ENCODE results near the gene RSAD2. TPM values are rescaled to one million over a fixed set of nuclear protein-coding genes. Genes with fewer than 3 reads are reported as not detected.
A peak's percentile ranks its signal among the peaks of the same experiment; 100 is the strongest.

The RSAD2 gene
- total and polyA plus RNA-seq, 4 experiments from 2014 or later: 3.8 to 10.4 (median 5.0) TPM

- Mint-ChIP-seq H3K9me3 (peaks cover 0 to 4% (median 0%) of the 10 kb centered on the region in 8 donors), H3K27me3 (no peaks in the 10 kb centered on the region), H3K4me1 (peaks cover 43 to 77% (median 59%) of the 10 kb centered on the region in 4 donors), H3K36me3 (peaks cover 4 to 5% of the 10 kb centered on the region in 2 donors), H3K4me3 (peak overlapping the region; percentile 63 to 80 (median 74)), H3K27ac (peak overlapping the region in 4 of 7 donors; percentile 35 to 76 (median 64))
- ChIA-PET POLR2A (ENCODE audit: partially characterized antibody) (interaction anchor here (0.7 to 2.2 kb wide), 6 partner anchors 11 to 52 kb away, joined by 3 to 9 read pairs (median 6); partner anchors contain the start of genes CMPK2 and RSAD2), CTCF (ENCODE audit: partially characterized antibody) (interaction anchor here (0.6 to 12.6 kb wide), 26 partner anchors 10 to 142 kb away, joined by 3 to 183 read pairs (median 5); partner anchors contain the start of genes CMPK2 and RSAD2)
- Histone ChIP-seq H3K4me3 (ENCODE audit: low read length in 2 of 2) (no peak overlapping the region), H3K4me1 (ENCODE audit: insufficient read depth, low read length) (peaks cover 68% of the 10 kb centered on the region), H3K36me3 (ENCODE audit: insufficient read depth, low read length) (no peaks in the 10 kb centered on the region), H3K27me3 (ENCODE audit: insufficient read depth, low read length) (no peaks in the 10 kb centered on the region), H3K9me3 (ENCODE audit: control insufficient read depth in 1 of 2, low read length in 2 of 2) (no peaks in the 10 kb centered on the region), H3K27ac (ENCODE audit: low read depth, low read length) (no peak overlapping the region)
- intact Hi-C loops (cut with micrococcal nuclease): loop anchor here (1.0 kb wide), 2 partner anchors 7 to 51 kb away; partner anchors contain the start of gene CMPK2
- DNase-seq: no peak
These were observed 39.1 kb downstream of the RSAD2 start for GRCh38 chr2:6916736-6917070.

GRCh38 chr2:6917071-6917760 lies 39.6 kb downstream of the RSAD2 start, which contains the start of gene RNF144A:
TSS of gene RNF144A (plus strand) at chr2:6917412. CDS start at chr2:6996927, 79,515 bp downstream.
- Mint-ChIP-seq H3K27ac (peak within 1 kb of the TSS in 5 of 7 donors; percentile 57 to 88 (median 74)), H3K27me3 (no peaks in the 10 kb centered on the region), H3K4me3 (peak within 1 kb of the TSS; percentile 72 to 84 (median 78)), H3K4me1 (peaks cover 46 to 79% (median 60%) of the 10 kb centered on the region in 4 donors), H3K36me3 (peaks cover 4 to 5% of the 10 kb centered on the region in 2 donors), H3K9me3 (peaks cover 0 to 4% (median 0%) of the 10 kb centered on the region in 8 donors)
- intact Hi-C loops (cut with micrococcal nuclease): loop anchor here (1.0 kb wide), 2 partner anchors 8 to 52 kb away; partner anchors contain the start of gene CMPK2
- no peaks in the 10 kb centered on the region for H3K9me3 ChIP-seq (ENCODE audit: control insufficient read depth in 1 of 2, low read length in 2 of 2)
- POLR2A ChIA-PET (ENCODE audit: partially characterized antibody): interaction anchor here (0.7 to 4.9 kb wide), 8 partner anchors 9 to 52 kb away, joined by 3 to 54 read pairs (median 6); partner anchors contain the start of genes CMPK2 and RSAD2
- H3K27me3 ChIP-seq (ENCODE audit: insufficient read depth, low read length): no peaks in the 10 kb centered on the region
- CTCF ChIA-PET (ENCODE audit: partially characterized antibody): interaction anchor here (0.6 to 12.6 kb wide), 22 partner anchors 10 to 142 kb away, joined by 3 to 183 read pairs (median 6); partner anchors contain the start of genes CMPK2 and RSAD2
- H3K36me3 ChIP-seq (ENCODE audit: insufficient read depth, low read length): no peaks in the 10 kb centered on the region
- peak within 1 kb of the TSS; percentile 44 to 47 for H3K4me3 ChIP-seq (ENCODE audit: low read length in 2 of 2)
- DNase-seq: peak; percentile 64 to 83 (median 76)
- peaks cover 68% of the 10 kb centered on the region for H3K4me1 ChIP-seq (ENCODE audit: insufficient read depth, low read length)
- H3K27ac ChIP-seq (ENCODE audit: low read depth, low read length): peak within 1 kb of the TSS; percentile 43

DNA sequence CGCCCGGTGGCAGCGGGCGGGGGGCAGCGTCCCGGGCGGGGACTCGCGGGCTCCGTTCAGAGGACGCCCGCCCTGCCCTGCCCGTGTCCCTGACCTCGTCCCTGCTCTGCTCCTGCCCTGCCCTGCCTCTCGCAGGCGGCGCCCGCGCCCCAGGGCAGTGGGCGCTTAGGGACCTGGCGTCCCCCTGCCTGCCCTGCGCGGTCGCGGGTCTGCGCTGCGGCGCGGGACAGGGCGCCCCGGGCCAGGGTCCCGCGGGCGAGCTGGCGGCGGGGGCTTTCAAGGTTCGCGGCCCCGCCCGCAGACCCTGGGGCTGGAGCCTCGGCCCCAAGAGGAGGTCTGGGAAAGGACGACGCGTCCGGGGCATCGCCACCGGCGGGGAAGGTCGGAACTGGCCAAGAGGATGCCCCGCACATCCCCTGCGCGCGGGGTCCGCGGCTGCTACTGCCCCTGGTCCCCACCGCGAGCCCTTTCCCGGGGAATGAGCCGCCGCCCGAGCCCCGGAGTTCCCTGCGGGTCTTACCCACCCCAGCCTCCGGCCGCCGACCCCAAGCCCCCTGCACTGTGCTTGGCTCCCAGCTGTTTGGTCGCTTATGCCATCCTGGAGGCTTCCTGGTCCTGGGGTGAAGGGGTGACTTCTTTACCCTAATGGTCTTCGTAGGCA lies 40.3 kb downstream of the RSAD2 start:
- H3K9me3 Mint-ChIP-seq: peaks cover 0 to 4% (median 0%) of the 10 kb centered on the region in 8 donors
- Histone ChIP-seq H3K9me3 (ENCODE audit: control insufficient read depth in 1 of 2, low read length in 2 of 2) (no peaks in the 10 kb centered on the region), H3K4me3 (ENCODE audit: low read length in 2 of 2) (peak overlapping the region; percentile 44 to 47), H3K36me3 (ENCODE audit: insufficient read depth, low read length) (no peaks in the 10 kb centered on the region), H3K27me3 (ENCODE audit: insufficient read depth, low read length) (no peaks in the 10 kb centered on the region), H3K4me1 (ENCODE audit: insufficient read depth, low read length) (peaks cover 64% of the 10 kb centered on the region), H3K27ac (ENCODE audit: low read depth, low read length) (peak overlapping the region; percentile 43)
- CTCF ChIA-PET (ENCODE audit: partially characterized antibody): interaction anchor here (0.6 to 5.5 kb wide), 9 partner anchors 9 to 1515 kb away, joined by 3 to 50 read pairs (median 4); no protein-coding TSS in a partner anchor
- peaks cover 41 to 76% (median 58%) of the 10 kb centered on the region in 4 donors for H3K4me1 Mint-ChIP-seq
- peaks cover 4 to 5% of the 10 kb centered on the region in 2 donors for H3K36me3 Mint-ChIP-seq
- H3K27ac Mint-ChIP-seq: peak overlapping the region in 2 of 7 donors; percentile 85 to 88
- no peaks in the 10 kb centered on the region for H3K27me3 Mint-ChIP-seq
- POLR2A ChIA-PET (ENCODE audit: partially characterized antibody): interaction anchor here (1.3 to 4.9 kb wide), 3 partner anchors 9 to 20 kb away, joined by 4 to 54 read pairs (median 6); no protein-coding TSS in a partner anchor
- intact Hi-C loops (cut with micrococcal nuclease): loop anchor here (1.0 kb wide), 2 partner anchors 9 to 53 kb away; partner anchors contain the start of gene CMPK2
- H3K4me3 Mint-ChIP-seq: peak overlapping the region; percentile 69 to 84 (median 76)
- DNase-seq: peak in 1 of 5 donors; percentile 5

DNA sequence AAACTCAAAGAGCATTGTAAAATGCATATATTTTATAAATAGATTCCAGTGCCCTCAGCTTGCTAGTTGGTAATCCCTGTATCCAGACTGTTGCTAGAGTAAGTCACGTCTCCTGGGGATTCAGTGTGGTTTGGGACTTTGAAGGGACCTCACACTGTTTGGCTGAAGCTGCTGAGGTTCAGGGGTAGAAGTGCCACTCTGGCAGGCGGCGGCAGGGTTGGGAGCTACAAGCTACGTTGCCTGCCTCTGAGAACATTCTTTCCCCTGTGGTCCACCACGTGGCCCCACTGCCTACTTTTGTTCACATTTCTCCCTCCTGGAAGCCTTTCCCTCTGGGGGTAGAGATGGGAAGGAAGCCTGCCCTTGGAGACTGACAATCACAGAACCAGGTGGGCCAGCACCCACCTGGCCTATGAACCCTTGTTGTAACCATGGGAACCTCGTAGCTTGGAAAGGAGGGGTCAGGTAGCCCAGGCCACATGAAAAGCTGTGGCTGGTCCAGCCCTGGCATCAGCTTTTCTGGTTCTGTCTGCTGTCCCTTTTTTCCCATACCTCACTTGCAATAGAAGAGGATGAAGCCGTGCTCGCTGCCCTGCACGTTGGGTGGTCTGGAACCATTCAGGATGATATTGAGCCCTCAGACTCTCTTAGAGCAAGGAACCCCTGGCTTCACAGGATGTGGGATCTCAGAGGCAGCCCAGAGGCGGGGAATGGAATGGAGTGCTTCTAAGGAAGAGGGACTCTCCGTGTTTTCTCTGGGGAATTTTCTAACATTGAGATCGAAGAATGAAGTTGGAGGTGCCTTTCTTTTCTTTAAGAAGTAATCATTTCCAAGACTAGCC lies 42.5 kb downstream of the RSAD2 start:
- H3K27me3 ChIP-seq (ENCODE audit: insufficient read depth, low read length): no peaks in the 10 kb centered on the region
- no peaks in the 10 kb centered on the region for H3K27me3 Mint-ChIP-seq
- H3K4me1 Mint-ChIP-seq: peaks cover 39 to 79% (median 58%) of the 10 kb centered on the region in 4 donors
- POLR2A ChIA-PET (ENCODE audit: partially characterized antibody): interaction anchor here (1.0 to 4.9 kb wide), 3 partner anchors 12 to 94 kb away, joined by 3 to 54 read pairs (median 4); no protein-coding TSS in a partner anchor
- CTCF ChIA-PET (ENCODE audit: partially characterized antibody): interaction anchor here (1.3 to 5.5 kb wide), 7 partner anchors 9 to 124 kb away, joined by 4 to 50 read pairs (median 11); no protein-coding TSS in a partner anchor
- no peaks in the 10 kb centered on the region for H3K36me3 ChIP-seq (ENCODE audit: insufficient read depth, low read length)
- peaks cover 0 to 4% (median 0%) of the 10 kb centered on the region in 8 donors for H3K9me3 Mint-ChIP-seq
- no peak for DNase-seq
- H3K4me3 Mint-ChIP-seq: peak overlapping the region; percentile 20 to 81 (median 72)
- H3K36me3 Mint-ChIP-seq: peaks cover 5 to 10% of the 10 kb centered on the region in 2 donors
- intact Hi-C loops (cut with micrococcal nuclease): loop anchor here (1.0 kb wide), 1 partner anchor 27 kb away; no protein-coding TSS in a partner anchor
- H3K4me3 ChIP-seq (ENCODE audit: low read length in 2 of 2): no peak overlapping the region
- H3K27ac Mint-ChIP-seq: peak overlapping the region in 3 of 7 donors; percentile 10 to 85 (median 53)
- peaks cover 59% of the 10 kb centered on the region for H3K4me1 ChIP-seq (ENCODE audit: insufficient read depth, low read length)
- no peaks in the 10 kb centered on the region for H3K9me3 ChIP-seq (ENCODE audit: control insufficient read depth in 1 of 2, low read length in 2 of 2)
- no peak overlapping the region for H3K27ac ChIP-seq (ENCODE audit: low read depth, low read length)

- H3K4me3 ChIP-seq (ENCODE audit: low read length in 2 of 2): no peak overlapping the region
- H3K9me3 ChIP-seq (ENCODE audit: control insufficient read depth in 1 of 2, low read length in 2 of 2): no peaks in the 10 kb centered on the region
- ChIA-PET POLR2A (ENCODE audit: partially characterized antibody) (interaction anchor here (1.1 to 4.9 kb wide), 3 partner anchors 7 to 23 kb away, joined by 3 to 54 read pairs (median 3); no protein-coding TSS in a partner anchor), CTCF (ENCODE audit: partially characterized antibody) (interaction anchor here (0.7 to 5.5 kb wide), 6 partner anchors 9 to 137 kb away, joined by 3 to 50 read pairs (median 10); no protein-coding TSS in a partner anchor)
- H3K4me1 Mint-ChIP-seq: peaks cover 41 to 79% (median 58%) of the 10 kb centered on the region in 4 donors
- peaks cover 0 to 4% (median 0%) of the 10 kb centered on the region in 8 donors for H3K9me3 Mint-ChIP-seq
- no peaks in the 10 kb centered on the region for H3K27me3 ChIP-seq (ENCODE audit: insufficient read depth, low read length)
- peaks cover 7 to 10% of the 10 kb centered on the region in 2 donors for H3K36me3 Mint-ChIP-seq
- no peaks in the 10 kb centered on the region for H3K27me3 Mint-ChIP-seq
- H3K36me3 ChIP-seq (ENCODE audit: insufficient read depth, low read length): no peaks in the 10 kb centered on the region
- intact Hi-C loops (cut with micrococcal nuclease): no loop called here
- H3K4me1 ChIP-seq (ENCODE audit: insufficient read depth, low read length): peaks cover 60% of the 10 kb centered on the region
- H3K4me3 Mint-ChIP-seq: peak overlapping the region in 2 of 8 donors; percentile 28 to 30
- H3K27ac Mint-ChIP-seq: peak overlapping the region in 2 of 7 donors; percentile 53 to 58
- no peak overlapping the region for H3K27ac ChIP-seq (ENCODE audit: low read depth, low read length)
- DNase-seq: no peak
These were observed 43.1 kb downstream of the RSAD2 start for GRCh38 chr2:6920743-6921064.

DNA sequence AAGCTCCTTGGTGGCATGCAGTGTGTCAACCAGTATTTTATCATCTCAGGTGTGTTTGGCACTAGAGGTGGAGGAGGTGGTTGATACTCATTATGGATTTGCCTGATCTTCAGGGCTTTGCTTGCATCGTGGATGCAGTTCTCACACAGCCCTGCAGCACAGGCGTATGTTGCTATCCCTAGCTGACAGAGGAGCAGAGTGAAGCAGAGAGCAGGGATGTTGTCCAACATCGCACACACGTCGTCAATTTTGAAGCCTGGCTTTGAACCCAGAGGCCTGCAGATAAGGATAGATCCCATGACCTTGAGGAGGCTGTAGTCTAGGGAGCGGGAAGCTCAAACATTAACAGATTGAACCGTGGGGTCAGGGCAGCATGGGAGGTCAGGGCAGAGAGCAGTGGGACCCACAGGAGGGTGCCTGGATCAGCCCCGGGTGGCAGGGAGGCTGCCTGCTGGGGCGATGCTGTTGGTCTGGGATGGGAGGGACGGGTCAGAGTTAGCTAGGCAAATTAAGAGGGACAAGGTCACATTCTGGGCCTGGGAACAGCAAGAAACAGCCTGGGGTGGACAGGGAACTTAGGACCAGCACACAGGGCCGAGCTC lies 43.8 kb downstream of the RSAD2 start:
- peaks cover 0 to 4% (median 0%) of the 10 kb centered on the region in 8 donors for H3K9me3 Mint-ChIP-seq
- H3K4me1 ChIP-seq (ENCODE audit: insufficient read depth, low read length): peaks cover 65% of the 10 kb centered on the region
- H3K4me1 Mint-ChIP-seq: peaks cover 42 to 81% (median 63%) of the 10 kb centered on the region in 4 donors
- H3K4me3 Mint-ChIP-seq: peak overlapping the region in 2 of 8 donors; percentile 58 to 74
- H3K36me3 ChIP-seq (ENCODE audit: insufficient read depth, low read length): no peaks in the 10 kb centered on the region
- H3K27ac Mint-ChIP-seq: peak overlapping the region in 4 of 7 donors; percentile 2 to 73 (median 34)
- no peaks in the 10 kb centered on the region for H3K9me3 ChIP-seq (ENCODE audit: control insufficient read depth in 1 of 2, low read length in 2 of 2)
- intact Hi-C loops (cut with micrococcal nuclease): no loop called here
- ChIA-PET POLR2A (ENCODE audit: partially characterized antibody) (interaction anchor here (0.8 to 4.9 kb wide), 5 partner anchors 8 to 25 kb away, joined by 3 to 54 read pairs (median 3); no protein-coding TSS in a partner anchor), CTCF (ENCODE audit: partially characterized antibody) (interaction anchor here (0.7 to 5.5 kb wide), 7 partner anchors 8 to 136 kb away, joined by 3 to 50 read pairs (median 9); no protein-coding TSS in a partner anchor)
- peaks cover 9 to 13% of the 10 kb centered on the region in 2 donors for H3K36me3 Mint-ChIP-seq
- H3K27me3 Mint-ChIP-seq: no peaks in the 10 kb centered on the region
- DNase-seq: no peak
- no peaks in the 10 kb centered on the region for H3K27me3 ChIP-seq (ENCODE audit: insufficient read depth, low read length)
- H3K4me3 ChIP-seq (ENCODE audit: low read length in 2 of 2): no peak overlapping the region
- no peak overlapping the region for H3K27ac ChIP-seq (ENCODE audit: low read depth, low read length)
